GM19397 (cell line): ENCODE data around the gene PLPP4.
"Not testable (repeated sequence)": the region's sequence is repeated elsewhere in the genome, so short reads cannot be mapped to it uniquely, and the experiment has no call there.

Source experiments
- ATAC-seq: cut with Tn5 transposase; IDR thresholded peaks from one replicate; pipeline ENCODE4 v1.9.1; 2021; ENCODE audit warnings: mild to moderate bottlenecking, moderate library complexity; ENCODE audit not compliant: unreplicated experiment

Gene PLPP4

DNA sequence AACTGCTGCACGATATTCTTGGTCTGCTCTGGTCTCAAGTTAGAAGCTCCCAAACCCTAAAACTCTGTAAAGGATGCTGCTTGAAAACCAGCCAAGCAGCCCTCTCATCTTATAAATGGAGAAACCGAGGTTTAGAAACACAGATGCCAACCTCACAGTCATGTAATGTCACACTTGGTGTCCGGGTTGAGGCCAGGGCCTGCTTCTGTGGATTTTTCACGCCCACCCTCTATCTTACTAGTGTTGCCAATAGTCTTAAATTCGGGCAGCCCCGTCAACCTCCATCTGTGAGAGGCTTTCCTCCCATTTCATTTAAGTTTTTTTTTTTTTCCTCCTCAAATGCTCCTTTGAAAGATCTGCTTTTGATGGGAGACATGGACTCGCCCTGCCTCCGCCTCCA is 28.9 kb downstream of the PLPP4 start:
- no peak for ATAC-seq

DNA sequence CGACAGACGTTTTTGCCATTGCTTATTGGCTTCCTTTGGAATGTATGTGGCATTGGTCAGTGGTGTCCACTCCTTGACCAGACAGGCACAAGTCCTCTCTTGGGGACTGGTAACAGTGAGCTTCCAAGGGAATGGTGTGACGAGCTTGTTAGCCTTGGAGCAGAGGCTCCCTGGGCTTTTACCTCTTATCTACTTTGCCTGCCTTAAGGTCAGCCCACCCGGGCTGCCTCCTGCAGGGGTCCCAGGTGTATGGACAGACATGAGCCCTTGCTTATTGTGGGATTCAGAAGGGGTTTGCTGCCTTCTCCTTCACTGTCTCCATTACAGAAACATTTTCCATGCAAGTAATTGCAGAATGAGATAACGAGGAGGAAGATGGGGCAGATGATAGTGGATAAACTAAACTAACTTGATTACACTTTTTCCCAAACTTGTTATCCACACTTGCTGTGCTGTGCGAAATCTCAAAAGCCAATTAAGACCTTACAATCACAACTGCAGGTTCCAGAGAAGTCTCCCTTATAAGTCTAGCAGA is 29.7 kb downstream of the PLPP4 start:
- ATAC-seq, result no peak

DNA sequence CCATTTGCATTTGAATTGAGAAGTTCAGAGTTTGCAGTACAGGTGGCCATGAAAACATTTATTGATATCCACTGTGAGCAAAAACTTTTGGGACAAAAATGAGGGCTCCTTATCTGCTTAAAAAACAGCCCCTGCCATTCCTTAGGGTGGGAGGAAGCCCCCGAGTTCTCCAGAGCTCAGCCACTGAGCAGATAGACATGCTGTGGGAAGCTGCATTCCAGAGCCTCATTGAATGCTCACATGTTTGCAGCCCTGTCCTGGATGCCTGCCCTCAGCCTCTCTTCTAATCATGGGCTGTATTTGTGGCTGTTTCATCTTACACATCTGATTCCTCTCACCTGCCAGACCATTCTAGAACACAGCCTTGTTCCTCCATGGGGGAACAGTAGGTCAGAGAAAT is 33.3 kb downstream of the PLPP4 start:
- ATAC-seq, result no peak

DNA sequence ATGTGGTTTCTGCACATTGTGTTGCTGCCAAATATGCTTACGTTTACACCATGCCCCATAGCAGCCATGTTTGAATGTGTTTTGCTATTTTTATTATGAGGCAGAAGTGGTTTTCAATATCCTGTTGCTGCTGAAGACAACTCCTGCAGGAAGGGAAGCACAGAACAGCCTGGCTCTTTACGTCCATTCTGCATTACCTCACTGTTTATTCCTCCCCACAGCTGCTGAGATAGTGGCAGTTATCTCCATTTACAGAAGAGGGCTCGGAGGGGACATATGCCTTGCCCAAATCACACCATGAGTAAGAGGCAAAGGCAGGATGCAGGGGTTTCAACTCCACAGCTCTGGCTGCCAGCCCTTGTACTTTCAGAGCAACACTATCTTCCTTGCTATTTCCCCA is 35.3 kb downstream of the PLPP4 start:
- no peak for ATAC-seq

DNA sequence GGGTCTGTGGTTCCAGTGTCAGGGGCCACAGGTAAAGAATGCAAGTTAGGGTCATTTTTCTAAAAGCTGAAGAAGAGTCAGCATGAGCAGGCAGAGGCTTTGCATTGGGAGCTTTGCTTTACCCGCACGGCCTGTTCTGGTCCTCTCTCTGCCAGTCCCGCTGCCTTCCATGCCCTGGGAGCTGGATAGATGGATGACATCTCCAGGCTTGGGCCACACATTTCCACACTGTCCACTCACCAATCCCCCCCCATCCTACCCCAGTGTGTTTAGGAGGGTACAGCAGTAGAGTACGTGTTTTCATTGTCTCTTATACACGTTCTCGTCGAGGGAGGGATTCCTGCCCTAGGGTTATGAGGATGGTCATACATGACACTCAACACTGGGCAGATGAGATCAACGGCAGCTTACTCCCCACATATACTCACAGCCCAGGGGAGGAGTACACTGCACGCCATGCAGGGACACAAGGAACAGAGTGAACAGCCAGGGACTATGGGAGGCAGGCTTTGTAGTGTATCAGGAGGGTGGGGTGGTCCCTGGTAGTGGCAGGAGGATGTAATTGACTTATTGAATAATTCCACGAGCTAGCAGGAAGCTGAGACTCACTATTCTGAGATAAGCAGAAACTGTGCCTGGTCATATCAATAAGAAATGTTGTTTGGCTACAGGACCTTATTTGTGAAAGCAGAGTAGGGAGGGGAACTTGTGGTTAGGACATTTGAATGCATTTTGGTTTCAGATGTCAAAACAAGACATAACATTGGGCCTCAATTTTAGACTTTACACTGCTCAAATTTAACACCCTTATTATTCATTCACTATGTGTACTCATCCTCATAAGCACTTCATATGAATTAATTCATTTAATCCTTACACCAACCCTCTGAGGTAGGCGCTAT is 36.6 kb downstream of the PLPP4 start:
- no peak for ATAC-seq

DNA sequence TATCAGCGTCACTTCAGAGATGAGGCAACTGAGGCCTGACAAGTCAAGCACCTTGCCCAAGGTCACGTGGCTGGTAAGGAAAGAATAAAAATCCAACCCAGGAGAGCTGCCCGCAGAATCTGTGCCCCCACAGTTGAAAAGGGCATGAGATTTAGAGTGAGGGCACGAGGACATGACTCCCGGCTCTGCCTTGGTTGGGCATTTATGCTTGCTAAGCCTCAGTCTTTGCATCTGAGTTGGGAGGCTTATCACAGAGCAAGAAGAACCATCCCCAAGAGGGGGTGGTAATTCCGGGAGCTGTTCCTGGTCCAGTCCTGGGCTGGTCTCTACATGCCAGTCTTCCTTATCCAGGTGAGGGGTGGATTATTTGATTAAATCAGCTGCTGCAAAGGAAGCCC is 37.3 kb downstream of the PLPP4 start:
- ATAC-seq, result no peak

DNA sequence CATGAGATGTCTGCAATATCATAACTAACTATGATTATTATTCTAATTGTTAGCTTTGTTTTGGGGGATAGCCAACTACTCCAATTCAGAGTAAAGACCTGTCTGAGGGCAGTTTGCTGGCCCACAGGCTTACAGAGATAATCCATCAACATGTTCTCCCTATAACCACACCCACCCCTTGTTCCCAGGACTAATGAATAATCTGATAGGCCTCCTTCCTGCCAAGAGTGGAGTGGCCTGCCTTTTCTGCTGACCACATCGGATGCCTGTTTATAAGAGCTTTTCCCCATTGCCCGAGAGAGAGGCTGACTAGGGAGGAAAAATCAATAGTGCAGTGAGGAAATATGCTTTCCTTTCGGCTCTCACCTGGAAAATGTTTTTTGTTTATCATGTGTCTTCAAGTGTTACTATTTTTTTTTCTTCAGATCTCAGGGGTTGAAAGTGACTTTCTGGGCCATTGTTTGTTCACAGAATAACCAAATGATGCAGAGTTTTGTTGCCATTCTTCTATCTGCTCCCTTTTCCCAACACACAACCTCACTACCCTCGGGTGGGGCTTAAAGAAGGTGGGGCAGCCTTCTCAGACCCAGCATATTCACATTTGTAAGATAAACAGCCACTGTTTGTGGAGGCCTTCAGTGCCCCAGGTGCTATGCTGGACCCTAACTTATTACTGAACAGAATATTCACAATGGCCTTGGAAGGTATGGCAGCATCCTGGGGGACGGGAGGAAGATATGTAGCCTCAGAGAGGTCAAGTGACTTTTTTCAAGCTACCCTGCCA is 38.4 kb downstream of the PLPP4 start:
- ATAC-seq, result no peak

DNA sequence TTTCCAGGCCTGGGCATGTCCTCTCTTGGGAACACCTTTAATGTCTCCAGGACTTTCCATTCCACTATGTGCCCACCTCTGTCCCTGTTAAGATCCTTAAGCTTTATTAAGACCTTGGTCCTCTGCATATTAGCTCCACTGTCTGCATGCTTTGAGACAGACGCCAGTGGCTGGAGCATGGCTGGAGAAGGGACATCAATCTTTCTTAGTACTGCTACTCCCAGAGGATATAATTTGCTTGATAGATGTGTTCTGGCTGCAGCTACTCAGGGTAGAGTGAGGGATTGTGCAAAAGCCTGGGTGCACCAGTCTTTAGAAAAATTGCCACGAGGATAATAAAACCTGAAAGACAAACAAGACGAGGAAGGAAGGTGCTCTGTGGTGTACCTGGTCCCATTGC is 42.9 kb downstream of the PLPP4 start:
- ATAC-seq, result no peak

DNA sequence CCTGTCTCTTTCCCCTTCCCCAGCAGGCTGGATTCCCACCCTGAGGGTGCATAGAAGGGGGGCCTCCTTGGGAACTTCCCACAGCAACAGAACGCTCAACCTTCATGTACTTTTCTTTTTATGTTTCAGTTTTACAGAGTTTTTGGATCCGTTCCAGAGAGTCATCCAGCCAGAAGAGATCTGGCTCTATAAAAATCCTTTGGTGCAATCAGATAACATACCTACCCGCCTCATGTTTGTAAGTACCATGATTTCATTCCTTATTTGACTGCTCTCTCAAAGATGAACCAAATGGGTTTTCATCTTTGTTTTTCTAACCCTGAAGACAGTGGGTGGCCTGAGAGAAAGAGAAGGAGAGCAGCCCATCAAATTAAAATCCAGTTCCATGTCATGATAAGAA is 46.7 kb downstream of the PLPP4 start:
- no peak for ATAC-seq

DNA sequence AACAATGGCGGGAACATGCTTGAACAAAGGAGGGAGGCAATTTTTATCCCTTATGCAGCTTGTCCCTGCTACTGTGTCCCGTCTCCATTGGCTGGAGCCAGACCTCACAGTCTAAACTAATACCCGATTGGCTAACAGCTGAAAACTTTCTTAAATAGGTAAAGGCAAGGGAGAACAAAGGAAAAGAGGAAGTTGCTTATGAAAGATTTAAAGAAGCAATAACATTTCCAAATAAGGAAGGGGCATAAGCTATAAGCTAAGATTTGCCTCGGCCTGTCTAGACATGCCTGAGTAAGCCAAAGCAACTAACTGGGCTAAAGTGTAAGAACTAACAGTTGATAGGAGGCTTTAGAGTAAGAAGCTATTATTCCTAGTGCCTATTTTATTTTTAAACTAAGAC is 47.2 kb downstream of the PLPP4 start:
- ATAC-seq, result not testable (repeated sequence)

DNA sequence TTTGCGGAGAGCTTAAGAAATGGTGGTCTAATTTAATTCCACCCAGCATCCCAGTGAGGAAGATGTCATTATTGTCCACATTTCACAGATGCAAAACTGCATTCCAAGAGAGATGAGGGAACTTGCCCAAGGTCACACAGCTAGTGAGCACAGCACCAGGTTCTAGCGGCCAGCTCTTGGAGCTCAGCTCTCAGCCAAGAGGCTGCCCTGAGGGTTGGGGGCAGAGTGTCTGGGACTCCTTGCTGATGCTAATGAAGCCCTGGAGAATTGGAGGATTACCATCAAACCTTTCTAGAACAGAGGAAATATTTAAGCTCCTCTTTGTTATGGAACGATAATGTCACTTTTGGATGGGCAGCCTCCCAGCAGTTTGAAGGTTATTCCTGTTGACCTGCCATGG is 48.0 kb downstream of the PLPP4 start:
- ATAC-seq, result no peak

DNA sequence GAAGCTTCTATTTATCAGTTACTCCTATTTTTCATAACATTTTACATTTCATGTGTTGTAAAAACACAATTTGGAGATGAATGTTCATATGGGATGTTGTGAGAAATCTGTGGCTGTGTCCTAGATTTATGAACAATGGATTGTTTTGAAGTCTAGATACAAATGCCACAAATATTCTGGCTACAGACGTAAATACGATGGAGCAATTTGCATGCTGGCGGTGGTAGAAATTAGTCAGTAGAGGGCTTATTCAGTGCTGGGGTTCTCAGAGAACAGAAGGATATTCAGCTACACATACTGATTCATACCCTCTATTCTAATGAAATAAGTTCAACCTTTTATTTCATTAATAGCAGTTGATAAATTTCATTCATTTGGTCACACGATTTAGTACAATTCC is 48.8 kb downstream of the PLPP4 start:
- ATAC-seq, result no peak

DNA sequence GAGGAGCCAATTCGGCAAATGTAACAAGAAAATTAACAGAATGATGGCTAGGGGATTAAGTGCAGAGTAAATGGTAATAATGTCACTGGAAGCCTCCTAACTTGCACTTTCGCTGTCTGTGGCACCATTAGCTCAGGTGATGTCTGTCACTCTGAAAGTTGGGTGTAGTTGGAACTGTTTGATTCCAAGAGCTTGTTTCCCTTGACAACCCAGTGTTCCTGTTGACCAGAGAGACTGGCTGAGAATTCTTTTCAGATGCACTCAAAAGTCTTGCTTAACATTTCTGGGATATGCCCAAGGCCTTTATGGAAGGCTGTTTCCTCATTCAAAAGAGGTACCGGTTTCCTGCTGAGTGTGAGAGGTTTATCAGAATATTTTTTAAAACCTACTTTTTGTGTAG is 49.6 kb downstream of the PLPP4 start:
- no peak for ATAC-seq

DNA sequence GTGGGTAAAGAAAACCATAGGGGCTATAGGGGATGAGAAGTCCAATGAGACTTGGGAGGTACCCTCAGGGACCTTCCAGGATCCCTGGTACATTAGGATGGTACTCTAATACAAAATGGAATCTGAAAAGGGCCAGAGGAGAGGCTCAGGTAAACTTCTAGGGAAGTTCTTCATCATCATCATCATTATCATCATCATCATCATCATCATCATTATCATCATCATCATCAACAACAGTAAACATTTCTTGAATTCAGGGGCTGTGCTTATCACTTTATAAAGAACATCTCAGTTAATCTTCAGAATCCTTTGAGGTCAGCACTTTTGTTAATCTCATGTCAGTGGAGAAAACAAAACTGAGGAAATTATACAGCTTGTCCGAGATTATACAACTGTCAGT is 50.1 kb downstream of the PLPP4 start:
- no peak for ATAC-seq

DNA sequence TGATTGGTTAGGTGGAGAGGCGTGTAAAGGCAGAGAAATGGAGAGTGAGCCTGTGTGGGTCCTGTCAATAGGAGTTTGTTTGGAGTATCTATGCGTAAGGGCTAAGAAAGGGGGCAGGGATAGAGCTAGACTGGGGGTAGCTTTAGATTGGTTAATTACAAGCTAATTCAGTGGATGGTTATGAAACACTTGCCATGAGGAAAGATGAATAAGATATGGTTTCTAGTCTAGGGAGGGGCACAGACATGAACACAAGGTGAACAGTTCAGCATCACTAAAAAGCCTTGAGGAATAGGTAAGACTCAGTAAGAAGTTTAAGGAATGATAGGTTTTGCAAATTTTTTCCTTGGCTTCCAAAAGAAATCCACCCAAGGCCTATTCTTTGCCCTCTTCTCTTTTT is 50.6 kb downstream of the PLPP4 start:
- no peak for ATAC-seq

DNA sequence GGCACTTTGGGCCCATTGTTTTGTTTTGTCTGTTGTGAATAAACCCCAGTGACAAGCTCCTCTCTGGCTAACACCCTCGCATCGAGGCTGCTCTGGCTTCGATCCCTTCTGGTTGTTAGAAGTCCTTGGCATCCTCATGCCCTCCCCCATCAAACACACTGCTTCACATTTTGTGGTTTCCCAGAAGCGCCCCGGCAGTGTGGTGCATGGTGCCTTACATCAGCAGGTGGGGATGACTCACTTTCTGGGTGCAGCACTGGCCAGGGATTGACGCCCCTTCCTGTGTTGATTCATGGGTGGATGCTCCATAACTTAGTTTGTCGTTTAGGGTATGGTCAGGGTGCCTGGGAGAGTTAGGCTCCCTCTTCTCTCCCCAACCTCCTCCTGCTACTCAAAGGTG is 51.4 kb downstream of the PLPP4 start:
- ATAC-seq, result no peak

DNA sequence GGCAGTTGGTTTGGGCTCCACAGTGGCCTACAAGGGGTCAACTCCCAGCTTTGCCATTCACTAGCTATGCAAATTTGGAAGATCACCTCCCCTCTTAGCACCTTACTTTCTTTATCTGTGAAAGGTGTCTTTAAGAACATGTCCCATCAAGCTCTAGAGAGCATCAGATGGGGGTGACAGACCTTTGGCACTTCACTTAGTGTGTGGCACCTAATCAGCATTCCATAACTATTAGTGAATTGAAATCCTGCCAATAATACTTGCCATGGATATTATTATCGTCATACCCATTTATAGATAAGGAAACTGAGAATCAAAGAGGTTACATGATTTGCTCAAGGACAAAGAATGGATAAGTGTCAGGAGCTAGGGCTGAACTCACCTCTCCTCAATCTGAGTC is 51.9 kb downstream of the PLPP4 start:
- ATAC-seq, result no peak

DNA sequence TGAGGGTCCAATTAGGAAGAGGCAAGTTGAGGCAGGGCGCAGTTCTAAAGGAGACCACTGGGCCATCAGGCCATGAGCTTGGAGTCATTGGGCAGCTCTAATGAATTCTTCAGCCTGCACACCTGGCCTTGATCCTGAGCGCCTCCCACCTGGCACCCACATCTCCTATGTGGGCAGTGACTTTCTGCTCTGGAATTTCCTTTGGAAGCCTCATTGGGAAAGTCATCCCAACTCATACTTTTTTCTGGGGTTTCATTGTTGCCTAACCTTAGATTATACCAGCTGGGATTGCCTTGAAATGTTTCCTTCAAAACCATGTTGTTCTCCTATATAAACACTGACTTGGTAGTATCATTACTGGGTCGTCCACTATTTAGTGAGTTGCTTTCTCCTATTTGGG is 54.1 kb downstream of the PLPP4 start:
- ATAC-seq, result no peak

DNA sequence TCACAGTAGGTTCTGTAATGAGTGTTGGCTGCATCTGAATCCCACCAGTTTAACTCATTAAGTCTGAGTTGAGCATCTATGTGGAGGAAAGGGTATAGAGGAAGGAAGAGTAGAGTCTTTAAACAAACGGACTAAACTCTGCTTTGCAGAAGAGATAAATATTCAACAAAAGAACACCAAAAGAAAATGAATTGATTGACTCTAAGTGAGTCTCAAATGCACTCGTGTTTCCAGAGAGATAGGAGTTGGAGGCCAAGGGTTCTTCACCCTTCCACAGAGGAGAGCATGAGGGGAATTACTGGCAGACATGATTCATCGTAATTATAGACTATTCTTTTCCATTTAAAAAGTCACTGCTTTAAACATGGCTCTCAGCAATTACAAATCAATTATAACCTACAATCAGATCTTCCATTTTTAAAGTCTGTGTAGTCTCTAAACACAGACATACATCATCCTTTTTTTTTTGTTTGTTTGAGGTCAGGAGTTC is 56.3 kb downstream of the PLPP4 start:
- ATAC-seq, result no peak

DNA sequence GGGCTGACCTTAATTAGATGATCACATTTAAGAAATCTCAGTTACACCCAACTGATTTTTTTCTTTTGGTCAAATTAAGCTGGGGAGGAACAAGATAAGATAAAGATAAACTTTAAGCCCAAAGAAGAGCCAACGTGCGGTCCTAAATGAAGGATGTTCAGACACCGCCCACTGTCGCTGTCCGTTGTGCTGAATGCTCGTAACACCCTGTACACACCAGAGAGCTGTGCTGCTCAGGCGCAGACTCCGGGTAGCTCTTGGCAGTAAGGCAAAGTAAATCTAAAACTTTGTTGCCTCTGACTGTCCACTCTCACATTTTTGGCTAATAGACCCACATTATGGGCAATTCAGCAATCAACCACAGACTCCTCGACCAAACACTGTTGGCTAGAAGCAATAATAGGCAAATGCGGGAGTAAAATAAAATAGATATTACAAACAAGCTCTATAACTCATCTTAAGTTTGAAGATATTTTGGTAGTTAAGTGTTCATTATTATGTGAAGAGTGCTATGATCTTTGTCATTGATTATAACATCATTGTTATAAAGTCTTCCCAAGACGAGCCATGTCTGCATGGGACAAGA is 57.1 kb downstream of the PLPP4 start:
- ATAC-seq, result no peak

DNA sequence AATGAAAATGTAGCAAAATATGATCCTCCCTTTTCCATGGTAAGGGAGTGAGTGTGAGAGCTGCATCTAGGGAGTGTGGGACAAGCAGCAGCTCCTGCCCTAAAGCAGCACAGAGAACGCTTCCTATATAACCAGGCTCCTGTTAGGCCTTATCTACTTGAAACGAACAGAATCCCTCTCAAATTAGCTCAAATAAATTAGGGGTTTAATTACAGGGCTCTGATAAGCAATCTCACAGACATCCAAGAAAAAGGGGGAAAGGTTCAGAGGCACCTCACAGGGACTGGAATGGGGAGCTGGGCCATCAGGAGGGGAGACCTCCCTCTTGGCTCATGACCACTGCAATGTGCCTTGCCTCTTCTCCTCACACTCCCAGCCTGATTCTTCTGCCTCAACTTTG is 57.9 kb downstream of the PLPP4 start:
- ATAC-seq, result no peak

DNA sequence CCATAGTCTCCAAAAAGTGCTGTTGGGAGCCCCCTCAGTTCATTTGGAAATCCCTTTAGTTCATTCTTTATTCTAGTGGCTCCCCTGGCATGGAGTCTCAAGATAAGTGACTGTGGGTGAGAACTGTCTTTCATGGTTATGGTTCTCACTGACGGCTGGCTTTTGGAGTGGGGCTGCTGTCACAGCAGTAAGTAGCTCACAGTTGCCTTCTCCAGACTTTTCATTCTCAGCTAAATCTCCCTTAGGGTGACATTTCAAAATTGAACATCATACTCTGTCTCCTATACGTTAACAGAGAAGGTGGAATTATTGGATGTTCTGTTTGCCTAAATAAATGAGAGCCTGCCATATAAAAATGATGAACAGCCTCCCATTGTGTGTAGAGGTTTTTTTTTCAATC is 58.7 kb downstream of the PLPP4 start:
- ATAC-seq, result no peak
